ENCODE measurements around the gene MCOLN1.
"Not testable (repeated sequence)": the region's sequence is repeated elsewhere in the genome, so short reads cannot be mapped to it uniquely, and the experiment has no call there.

The MCOLN1 gene

DNA sequence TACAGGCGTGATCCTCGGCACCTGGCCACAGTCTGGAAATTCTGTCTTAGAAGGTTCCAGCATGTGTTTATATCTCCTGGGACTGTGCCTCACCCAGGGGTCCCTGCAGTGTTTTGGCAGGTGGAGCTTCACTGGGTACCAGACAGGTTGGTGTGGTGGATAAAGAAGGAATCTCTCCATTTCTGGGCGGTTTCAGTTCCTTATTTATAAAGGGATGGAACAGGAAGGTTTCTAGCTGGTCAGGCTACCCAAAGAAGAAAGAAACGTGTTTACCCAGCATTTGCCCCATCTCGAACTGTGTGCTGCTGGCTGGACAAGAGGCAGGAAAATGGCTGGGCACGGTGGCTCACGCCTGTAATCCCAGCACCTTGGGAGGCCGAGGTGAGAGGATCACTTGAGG, 22.9 kb downstream of the MCOLN1 start:
- no peak for DNase-seq

- DNase-seq = no peak
Measured at GRCh38 chr19:7545904-7546303, 23.5 kb downstream of the MCOLN1 start.

- DNase-seq = no peak
Measured at GRCh38 chr19:7547159-7547558, 24.7 kb downstream of the MCOLN1 start.

DNA sequence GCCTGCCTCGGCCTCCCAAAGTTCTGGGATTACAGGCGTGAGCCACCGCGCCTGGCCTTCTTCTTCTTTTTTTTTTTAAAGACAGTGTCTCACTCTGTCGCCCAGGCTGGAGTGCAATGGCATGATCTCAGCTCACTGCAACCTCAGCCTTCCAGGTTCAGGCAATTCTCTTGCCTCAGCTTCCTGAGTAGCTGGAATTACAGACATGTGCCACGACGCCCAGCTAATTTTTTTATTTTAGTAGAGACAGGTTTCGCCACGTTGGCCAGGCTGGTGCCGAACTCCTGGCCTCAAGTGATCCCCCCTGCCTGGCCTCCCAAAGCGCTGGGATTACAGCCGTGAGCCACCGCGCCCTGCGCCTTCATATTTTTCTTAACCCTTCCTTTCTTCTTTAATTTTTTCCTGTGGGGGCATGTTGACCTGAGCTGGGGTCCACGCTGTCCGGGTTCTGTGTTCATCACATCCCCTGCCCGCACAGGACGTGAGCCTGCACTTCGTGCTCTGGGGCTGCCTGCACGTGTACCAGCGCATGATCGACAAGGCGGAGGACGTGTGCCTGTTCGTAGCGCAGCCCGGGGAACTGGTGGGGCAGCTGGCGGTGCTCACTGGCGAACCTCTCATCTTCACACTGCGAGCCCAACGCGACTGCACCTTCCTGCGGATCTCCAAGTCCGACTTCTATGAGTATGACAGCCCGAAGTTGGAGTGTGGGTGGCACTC, 27.2 kb downstream of the MCOLN1 start:
- DNase-seq = no peak

- DNase-seq = no peak
Measured at GRCh38 chr19:7550169-7550770, 27.8 kb downstream of the MCOLN1 start.

DNA sequence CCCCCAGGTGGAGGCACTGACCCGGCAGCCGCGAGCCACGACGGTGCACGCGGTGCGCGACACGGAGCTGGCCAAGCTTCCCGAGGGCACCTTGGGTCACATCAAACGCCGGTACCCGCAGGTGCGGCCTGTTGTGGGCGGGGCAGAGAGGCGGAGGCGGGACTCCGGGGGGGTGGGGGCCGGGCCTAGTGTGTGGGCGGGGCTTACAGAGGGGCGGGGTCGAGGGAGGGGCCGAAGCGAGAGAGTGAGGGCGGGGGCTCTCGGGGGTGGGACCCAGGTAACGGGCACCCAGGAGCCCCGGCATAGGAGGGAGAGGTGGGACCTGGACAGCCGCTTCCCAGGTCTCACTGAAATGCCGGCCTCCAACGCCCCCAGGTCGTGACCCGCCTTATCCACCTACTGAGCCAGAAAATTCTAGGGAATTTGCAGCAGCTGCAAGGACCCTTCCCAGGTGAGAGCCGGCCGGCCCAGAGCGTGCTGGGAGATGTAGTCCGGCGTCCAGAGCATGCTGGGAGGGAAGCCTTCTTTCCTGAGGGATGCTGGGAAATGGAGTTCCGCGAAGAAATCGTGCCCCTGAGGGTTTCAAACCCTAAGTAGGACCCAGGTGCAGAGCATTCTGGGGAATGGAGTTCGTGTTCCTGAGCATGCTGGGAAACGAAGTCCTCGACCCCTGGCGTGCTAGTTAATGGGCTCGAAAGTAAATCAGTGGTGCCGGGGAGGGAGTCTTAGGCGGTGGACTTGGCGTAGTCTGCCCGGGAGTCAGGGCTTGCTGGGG, 28.8 kb downstream of the MCOLN1 start:
- peak; percentile 82 for DNase-seq

GRCh38 chr19:7552781-7553180, 30.4 kb downstream of the MCOLN1 start:
- DNase-seq = no peak

GRCh38 chr19:7554565-7554964, 32.1 kb downstream of the MCOLN1 start:
- DNase-seq = no peak

DNA sequence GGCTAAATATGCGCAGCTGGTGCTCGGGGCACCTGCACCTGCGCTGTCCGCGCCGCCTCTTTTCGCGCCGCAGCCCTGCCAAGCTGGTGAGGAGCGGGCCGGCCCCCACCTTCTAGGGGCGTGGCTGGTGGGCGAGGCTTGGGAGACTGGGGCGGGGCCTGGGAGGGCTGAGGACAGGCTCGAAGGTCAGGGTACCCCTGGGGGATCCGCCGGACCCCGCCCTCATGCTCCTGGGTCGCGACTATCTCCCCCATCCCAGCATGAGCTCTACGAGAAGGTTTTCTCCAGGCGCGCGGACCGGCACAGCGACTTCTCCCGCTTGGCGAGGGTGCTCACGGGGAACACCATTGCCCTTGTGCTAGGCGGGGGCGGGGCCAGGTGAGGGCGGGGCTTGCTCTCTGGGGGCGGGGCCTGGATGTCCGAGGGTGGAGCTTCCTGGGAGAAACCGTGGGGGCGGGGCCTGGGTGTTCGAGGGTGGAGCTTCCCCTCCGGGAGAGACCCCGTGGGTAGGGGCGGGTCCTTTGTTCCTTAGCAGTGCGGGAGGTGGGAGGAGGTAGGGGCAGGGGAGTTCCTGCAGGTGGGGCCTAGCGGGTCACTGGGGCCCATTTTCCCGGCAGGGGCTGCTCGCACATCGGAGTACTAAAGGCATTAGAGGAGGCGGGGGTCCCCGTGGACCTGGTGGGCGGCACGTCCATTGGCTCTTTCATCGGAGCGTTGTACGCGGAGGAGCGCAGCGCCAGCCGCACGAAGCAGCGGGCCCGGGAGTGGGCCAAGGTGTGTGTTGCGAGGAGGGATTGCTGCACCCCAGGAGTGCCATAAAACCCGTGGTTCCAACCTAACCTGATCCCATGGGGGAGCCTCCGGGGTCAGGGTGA, 32.8 kb downstream of the MCOLN1 start:
- DNase-seq = peak; percentile 74

- DNase-seq = no peak
Measured at GRCh38 chr19:7556696-7557315, 34.4 kb downstream of the MCOLN1 start.

DNA sequence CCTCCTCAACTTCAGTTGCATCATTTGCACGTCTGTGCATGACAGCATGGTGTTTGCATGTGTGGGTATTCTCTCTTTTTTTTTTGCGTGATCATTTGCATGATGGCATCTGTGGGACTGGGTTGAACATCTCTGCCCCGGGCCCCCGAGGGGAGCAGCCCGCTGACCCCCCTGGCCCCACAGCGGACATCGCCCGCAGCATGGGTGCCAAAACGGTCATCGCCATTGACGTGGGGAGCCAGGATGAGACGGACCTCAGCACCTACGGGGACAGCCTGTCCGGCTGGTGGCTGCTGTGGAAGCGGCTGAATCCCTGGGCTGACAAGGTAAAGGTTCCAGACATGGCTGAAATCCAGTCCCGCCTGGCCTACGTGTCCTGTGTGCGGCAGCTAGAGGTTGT, 36.2 kb downstream of the MCOLN1 start:
- no peak for DNase-seq

DNA sequence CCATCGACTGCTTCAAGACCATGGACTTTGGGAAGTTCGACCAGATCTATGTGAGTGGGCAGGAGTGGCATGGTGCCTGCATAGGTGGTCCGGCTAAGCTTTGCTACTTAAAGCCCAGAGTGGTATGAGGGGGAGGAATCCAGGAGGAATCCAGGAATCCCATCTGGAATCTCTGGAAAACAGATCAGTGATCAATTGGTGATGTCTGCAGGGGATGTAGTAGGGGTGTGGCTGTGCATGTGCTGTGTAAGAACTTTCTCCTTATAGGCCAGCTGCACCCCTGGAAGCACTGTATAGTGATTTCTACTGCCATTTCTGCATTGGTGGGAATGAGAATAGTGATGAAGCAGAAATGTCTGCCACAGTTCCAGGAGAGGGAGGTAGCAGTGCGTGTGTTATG, 36.7 kb downstream of the MCOLN1 start:
- DNase-seq = no peak

- no peak for DNase-seq
Measured at GRCh38 chr19:7560255-7560654, 37.8 kb downstream of the MCOLN1 start.

DNA sequence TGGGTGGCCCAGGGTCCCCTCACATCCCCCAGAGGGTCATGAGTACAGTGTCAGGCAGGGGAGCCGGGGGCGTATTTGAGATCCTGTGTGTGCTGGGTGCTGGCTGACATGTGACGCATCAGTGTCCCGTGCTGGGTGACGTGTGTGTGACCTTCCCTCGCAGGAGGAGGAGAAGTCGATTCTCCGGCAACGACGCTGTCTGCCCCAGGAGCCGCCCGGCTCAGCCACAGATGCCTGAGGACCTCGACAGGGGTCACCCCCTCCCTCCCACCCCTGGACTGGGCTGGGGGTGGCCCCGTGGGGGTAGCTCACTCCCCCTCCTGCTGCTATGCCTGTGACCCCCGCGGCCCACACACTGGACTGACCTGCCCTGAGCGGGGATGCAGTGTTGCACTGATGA, 38.9 kb downstream of the MCOLN1 start:
- no peak for DNase-seq

GRCh38 chr19:7562646-7563393, 40.4 kb downstream of the MCOLN1 start:
- DNase-seq = no peak

GRCh38 chr19:7564866-7565265, 42.4 kb downstream of the MCOLN1 start:
- DNase-seq = no peak

DNA sequence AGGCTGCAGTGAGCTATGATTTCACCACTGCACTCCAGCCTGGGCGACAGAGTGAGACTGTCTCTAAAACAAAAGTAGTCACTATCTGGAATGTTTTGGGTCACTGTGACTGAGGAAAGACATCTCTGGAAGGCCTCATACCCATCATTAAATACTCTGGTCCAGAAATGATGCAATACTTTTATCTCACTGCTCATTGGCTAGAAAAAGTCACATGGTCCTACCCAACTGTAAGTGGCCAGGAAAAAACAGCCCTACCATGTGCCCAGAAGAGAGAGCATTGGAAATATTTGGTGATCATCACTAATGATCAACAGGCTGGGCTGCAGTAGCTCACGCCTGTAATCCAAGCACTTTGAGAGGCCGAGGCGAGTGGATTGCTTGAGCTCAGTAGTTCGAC, 42.9 kb downstream of the MCOLN1 start:
- no peak for DNase-seq

GRCh38 chr19:7570761-7571160, 48.3 kb downstream of the MCOLN1 start:
- no peak for DNase-seq

GRCh38 chr19:7575434-7576040, 53.1 kb downstream of the MCOLN1 start:
- no peak for DNase-seq

DNA sequence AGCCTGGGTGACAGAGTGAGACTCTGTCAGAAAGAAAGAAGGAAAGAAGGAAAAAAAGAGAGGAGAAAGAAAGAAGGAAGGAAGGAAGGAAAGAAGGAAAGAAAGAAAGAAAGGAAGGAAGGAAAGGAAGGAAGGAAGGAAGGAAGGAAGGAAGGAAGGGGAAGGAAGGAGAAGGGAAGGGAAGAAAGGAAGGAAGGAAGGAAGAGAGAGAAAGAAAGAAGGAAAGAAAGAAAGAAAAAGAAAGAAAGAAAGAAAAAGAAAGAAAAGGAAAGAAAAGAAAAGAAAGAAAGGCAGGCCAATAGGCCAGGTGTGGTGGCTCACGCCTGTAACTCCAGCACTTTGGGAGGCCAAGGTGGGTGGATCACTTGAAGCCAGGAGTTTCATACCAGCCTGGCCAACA, 55.0 kb downstream of the MCOLN1 start:
- DNase-seq = not testable (repeated sequence)

GRCh38 chr19:7578127-7578526, 55.7 kb downstream of the MCOLN1 start:
- DNase-seq = no peak

Measured in 8988T (cell line).